GM18498 (cell line): ENCODE results near the gene GRK2.
"Not testable (repeated sequence)": the region's sequence is repeated elsewhere in the genome, so short reads cannot be mapped to it uniquely, and the experiment has no call there.

Source experiments
- ATAC-seq: cut with Tn5 transposase; IDR thresholded peaks from one replicate; pipeline ENCODE4 v1.9.1; 2021; ENCODE audit warnings: mild to moderate bottlenecking, moderate library complexity; ENCODE audit not compliant: unreplicated experiment

Gene GRK2

DNA sequence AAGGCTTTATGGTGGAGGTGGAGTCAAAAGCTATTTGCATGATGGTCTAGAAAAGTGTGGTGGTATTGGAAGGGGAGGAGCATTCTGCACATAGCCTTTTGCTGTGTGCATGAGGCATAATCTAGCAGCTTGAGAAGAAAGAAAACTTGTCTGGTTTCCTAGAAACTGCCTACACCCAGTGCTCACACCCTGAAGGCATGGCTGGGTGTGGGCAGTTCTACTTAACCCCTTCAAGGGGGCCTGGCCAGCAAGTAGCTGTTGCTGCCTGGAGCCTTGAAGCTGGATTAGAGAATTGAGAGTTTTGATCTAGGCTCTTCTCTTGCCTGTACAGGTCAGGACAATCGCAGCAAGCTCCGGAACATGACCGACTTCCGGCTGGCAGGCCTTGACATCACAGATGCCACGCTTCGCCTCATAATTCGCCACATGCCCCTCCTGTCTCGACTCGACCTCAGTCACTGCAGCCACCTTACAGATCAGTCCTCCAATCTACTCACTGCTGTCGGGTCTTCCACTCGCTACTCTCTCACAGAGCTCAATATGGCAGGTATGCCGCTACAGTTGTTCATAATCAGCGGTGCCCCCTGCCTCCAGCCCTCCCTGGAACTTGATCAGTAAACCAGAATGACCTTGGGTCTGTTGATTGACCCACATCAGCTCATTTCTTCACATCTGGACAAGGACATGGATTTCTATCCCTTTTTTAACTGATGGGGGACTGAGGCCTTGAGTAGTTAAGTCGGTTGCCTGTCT is 12.2 kb upstream of the GRK2 start:
- ATAC-seq: no peak

DNA sequence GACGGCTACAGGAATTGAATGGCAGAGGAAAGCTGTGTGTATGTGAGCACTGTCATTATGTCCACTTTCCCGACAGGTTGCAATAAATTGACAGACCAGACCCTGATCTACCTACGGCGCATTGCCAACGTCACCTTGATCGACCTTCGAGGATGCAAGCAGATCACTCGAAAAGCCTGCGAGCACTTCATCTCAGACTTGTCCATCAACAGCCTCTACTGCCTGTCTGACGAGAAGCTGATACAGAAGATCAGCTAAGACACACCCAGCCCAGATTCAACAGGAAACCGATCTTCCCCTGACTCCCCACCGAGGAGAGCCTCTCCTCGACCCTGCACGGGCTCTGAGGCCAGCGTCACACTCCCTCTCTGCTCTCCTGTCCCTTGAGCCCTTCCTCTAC is 11.5 kb upstream of the GRK2 start:
- ATAC-seq: no peak

GRCh38 chr11:67255353-67255752 is 10.9 kb upstream of the GRK2 start:
- ATAC-seq: no peak

GRCh38 chr11:67255864-67256263 is 10.4 kb upstream of the GRK2 start:
- ATAC-seq: no peak

DNA sequence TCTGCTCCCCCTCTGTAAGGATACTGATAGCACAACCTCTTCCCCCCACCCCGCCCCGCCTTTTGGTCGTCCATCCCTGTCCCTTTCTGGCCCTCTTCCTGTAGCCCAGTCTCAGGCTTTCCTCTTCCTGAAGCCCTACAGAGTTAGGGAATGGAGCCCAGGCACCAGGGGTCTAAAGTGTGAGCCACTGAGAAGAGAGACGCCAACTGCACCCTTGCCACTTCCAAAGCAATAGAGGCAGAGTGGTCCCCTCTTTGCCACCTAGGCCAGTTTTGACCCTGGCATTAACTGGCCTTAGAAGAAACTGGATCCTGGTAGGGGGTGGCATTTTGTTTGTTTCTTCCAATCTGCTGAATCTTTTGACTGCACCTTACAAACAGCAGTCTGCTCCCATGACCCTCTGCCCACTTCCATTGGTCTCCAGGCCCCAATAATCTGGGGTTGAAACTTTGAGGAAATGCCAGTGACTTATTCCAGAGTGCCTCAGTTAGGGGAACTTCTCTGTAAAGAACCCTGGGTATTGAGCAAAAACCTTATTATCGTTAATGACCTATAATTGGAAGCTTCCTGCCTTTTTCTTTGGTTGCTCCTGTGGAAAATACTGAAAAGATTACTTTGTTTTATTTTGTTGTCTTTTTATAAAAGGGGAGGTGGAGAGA is 9.7 kb upstream of the GRK2 start:
- no peak for ATAC-seq

GRCh38 chr11:67260406-67260805 is 5.9 kb upstream of the GRK2 start:
- ATAC-seq: no peak

DNA sequence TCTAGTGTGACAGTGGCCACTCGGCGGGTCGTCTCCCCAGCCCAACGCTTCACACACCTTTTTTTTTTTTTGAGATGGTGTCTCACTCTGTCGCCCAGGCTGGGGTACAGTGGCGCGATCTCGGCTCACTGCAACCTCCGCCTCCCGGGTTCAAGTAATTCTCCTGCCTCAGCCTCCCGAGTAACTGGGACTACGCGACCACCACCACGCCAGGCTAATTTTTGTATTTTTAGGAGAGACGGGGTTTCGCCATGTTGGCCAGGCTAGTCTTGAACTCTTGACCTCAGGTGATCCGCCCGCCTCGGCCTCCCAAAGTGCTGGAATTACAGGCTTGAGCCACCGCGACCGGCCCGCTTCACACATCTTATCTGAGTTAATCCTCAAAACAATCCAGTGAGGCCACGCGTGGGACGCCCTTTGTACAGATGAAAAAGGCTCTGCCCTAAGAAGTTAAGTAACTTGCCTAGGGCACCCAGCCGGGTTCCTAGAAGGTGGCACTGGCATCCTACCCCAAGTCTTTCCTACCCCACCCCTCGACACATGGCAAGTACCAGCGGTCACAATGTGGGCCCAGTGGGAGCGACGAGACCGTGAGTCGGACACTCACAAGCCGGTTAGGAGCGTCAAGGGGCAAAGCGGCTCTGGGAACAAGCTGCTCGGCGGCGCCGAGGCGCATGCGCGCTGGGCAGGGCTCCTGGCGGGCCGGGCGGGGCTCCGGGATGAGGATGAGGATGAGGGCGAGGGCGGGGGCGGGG is 5.2 kb upstream of the GRK2 start:
- not testable (repeated sequence) for ATAC-seq

GRCh38 chr11:67261640-67261945 is 4.7 kb upstream of the GRK2 start:
- no peak for ATAC-seq

DNA sequence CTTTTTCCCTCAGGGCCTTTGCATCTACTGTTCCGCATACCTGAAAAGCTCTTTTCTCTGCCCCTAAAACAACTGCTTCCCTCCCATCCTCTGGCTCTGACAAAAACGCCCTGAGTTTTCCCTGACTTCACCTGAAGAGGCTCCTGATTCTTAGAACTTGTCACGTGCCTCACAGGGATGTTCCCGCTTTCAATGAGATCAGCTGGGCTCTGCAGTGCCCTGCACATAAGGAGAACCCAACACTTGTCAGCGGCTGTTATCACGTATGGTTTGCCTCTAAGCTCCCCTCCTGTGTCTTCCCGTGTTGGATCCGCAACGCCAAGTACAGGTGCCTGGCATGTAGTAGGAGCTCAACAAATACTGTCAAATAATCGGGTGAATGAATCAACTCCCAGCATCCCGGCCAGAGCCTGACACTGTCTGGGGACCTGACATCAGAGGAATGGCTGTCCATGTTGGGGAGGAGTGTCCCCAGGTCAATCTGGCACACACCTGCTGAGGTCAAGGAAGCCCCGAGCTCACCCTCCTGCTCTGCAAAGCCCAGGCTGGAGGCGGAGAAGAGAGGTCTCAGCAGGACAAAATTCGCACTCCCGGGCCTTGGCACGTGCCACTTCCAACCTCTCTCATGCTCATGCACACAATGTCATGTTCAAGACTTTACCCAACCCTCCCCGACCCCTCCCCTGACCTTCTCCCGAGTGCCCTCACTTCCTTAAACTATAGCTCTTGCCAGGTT is 4.2 kb upstream of the GRK2 start:
- no peak for ATAC-seq

DNA sequence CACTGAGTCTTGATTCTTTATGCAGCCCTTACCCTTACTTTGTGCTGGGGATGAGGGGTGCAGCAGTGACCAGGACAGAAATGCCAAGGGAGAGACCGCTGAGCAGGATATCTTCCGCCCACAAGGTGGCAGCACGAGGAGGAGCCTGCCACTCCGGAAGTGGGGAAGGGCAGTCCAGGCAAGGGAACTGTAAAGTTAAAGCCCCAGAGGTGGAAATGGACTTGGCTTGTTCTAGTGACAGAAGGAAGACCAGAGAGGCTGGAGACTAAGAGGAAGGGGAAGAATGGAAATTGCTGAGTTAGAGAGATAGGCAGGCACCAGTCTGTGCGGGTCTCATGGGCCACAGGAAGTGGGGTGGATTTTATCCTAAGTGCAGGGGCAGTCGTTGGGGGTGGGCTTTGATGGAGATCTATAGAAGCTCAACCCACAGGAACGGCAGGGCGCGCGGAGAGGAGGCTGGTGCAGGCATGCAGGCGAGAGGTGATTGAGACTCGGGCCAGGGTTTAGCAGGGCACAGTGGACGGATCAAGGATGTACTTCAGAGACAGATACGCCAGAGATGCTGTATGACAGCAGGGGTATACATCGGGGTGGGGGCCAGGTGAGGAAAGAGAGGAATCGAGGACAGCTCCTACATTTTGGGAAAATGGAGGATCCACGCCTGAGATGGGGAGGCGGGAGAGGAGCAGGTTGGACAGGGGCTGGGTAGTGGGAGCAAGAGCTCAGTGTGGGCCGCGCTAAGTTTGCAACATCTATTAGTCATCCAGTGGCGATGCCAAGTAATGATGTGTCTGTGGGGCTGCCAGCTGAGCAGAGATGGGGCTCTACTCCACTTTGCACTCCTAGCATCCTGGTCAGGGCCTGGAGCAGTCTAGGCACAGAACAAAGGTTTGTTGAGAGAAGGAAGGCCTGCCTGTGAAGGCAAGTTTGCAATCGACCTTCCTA is 3.3 kb upstream of the GRK2 start:
- ATAC-seq: no peak

- ATAC-seq: no peak
These were observed 2.0 kb upstream of the GRK2 start for GRCh38 chr11:67264260-67264659.

GRCh38 chr11:67264877-67265632 is 1.2 kb upstream of the GRK2 start:
- no peak for ATAC-seq

DNA sequence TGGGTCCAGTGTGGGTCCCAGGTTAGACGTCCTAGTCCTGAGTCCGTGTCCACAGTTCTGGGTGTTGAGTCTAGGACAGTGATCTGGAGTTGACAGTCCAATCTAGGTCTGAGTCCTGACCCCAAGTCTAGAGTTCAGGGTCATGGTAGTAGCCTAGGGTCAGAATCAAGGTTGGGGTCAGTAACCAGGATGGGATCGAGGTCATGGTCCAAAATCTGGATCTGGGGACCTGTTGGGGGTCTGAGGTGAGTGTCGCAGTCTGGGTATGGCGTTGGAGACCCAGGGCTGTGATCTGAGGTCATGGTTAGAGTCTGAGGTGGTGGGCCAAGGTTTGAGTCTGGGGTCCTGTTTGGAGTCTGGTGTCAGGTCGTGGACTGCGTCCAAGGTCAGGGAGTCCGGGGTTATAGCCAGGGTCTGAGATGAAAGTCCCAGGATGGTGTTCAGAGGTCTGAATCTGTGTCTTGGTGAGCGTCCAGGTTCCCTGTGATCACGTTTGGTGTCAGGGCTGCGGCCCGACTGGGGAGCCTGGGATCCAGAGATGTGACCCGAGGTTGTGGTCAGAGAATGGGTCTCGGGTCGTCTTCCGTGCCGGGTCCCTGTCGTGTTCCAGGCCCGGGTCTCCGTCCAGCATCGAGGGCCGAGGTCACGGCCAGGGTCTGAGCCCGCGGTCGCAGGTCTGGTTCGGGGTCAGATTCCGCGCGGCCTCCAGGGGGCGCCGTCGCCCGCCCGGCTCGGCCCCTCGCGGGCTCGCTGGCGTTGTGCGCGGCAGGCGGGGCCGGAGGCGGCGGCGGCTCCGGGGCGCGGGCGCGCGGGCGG is 432 bp upstream of the GRK2 start:
- peak; percentile 47 for ATAC-seq

DNA sequence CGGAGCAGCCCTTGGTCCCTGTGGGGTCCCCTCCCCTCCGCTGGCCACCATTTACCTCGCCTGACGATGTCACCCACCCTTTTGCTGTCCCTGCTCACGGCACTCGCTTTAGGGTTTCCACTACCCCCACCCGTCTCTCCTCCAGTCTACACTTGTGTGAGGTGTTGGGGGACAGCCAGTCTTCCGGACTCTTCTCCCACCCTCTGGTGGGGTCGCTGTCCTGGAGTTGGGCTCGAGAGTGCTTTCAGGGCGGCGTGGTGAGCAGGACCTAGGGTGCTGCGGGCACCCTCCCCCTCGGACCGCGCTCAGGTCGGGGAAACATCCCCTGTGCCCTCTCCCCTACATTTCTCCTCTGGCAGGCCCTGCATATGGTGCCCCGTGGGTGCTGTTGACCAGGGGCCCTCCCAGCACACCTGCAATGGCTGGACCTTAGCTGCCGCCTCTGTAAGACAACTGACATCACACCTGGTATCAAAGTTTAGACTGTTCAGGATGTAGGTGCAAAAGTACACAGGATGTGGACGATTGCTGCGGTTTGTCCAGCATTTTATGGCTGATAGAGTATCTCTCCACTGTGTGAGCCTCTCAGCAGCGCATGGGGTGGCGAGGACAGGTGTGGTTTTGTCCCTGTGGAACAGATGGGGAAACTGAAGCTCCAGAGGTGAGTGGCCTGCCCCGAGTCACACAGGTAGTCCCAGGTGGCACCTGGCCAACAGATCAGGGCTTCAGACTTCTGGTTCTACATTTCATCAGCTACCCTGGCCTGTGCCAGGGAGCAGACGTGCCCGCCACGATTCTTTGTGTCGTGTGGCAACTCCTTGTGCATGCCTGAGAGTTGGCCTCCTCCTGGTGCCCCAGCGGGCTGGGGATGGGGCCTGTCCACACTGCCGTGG is 1.2 kb downstream of the GRK2 start:
- no peak for ATAC-seq

- no peak for ATAC-seq
These were observed 2.0 kb downstream of the GRK2 start for GRCh38 chr11:67268081-67268961.

DNA sequence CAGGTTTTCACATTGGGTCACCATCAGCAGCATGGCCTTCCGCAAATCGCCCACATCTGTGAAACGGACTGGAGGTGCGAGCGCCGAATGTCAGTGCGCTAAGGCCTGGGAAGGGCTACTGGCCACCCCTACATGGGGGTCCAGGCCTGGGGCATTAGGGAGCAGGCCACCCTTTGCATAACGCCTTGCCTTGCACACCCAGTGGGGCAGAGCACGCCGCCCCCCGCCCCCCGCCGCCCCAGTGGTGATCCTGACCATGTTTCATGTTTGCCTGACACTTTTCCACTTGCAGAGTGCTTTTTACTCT is 2.6 kb downstream of the GRK2 start:
- no peak for ATAC-seq
